HCT116 (cell line): ENCODE data around the gene CAPZB.

Experiments
- EZH2 ChIP-seq: fragments of 200-600 bp; sonication (generic); IDR thresholded peaks from 2 replicates; pipeline ENCODE4 v1.6.1; 2017; ENCODE audit warnings: antibody characterized with exemption, mixed run types
- EZH2phosphoT487 ChIP-seq: fragments of 200-600 bp; IDR thresholded peaks from 2 replicates; pipeline ENCODE4 v1.6.1; 2018; ENCODE audit warnings: antibody characterized with exemption, borderline replicate concordance
- POLR2AphosphoS5 ChIP-seq: IDR thresholded peaks from 2 replicates; pipeline ENCODE4 v1.6.1; 2011; ENCODE audit warnings: mild to moderate bottlenecking, low read depth, low read length, moderate library complexity
- RAD21 ChIP-seq: IDR thresholded peaks from 2 replicates; pipeline ENCODE4 v1.6.1; 2012; ENCODE audit warnings: low read depth, mild to moderate bottlenecking
- TF ChIP-seq, protein P1 (sequence below), 3 experiments: fragments of 200-600 bp in 1 of 3; sonication (generic) in 1 of 3; IDR thresholded peaks in 2 of 3; conservative IDR thresholded peaks in 1 of 3; 2 replicates each; pipeline ENCODE4 v1.5.1; 2012 to 2017; ENCODE audit warnings: low read depth in 2 of 3, low read length in 2 of 3, antibody characterized with exemption in 1 of 3, borderline replicate concordance in 1 of 3, control low read depth in 1 of 3, mild to moderate bottlenecking in 1 of 3, mixed read lengths in 1 of 3, mixed run types in 1 of 3, moderate library complexity in 1 of 3; ENCODE audit not compliant: insufficient read depth in 1 of 3

DNA sequence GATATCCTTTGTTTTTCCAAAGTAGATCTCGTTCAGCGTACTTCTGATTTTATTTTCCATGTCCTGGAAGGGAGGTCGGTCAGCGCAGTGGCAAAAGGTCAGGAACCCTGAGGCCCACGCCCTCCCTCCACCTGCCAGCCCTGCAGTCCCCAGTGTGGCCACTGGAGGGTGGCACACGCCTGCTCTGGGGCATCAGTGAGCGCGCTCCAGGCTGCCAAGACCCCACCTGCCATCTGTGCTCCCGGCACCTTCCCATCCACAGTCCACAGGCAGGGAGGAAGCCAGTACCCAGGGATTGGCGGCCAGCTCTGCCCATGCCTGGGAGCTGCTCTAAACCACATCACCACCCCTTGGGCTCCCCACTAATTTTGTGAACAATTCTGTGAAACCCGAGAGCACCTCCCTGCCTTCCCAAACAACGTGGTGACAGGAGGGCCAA is 140.9 kb downstream of the CAPZB start:
- TF ChIP-seq, protein P1, sequence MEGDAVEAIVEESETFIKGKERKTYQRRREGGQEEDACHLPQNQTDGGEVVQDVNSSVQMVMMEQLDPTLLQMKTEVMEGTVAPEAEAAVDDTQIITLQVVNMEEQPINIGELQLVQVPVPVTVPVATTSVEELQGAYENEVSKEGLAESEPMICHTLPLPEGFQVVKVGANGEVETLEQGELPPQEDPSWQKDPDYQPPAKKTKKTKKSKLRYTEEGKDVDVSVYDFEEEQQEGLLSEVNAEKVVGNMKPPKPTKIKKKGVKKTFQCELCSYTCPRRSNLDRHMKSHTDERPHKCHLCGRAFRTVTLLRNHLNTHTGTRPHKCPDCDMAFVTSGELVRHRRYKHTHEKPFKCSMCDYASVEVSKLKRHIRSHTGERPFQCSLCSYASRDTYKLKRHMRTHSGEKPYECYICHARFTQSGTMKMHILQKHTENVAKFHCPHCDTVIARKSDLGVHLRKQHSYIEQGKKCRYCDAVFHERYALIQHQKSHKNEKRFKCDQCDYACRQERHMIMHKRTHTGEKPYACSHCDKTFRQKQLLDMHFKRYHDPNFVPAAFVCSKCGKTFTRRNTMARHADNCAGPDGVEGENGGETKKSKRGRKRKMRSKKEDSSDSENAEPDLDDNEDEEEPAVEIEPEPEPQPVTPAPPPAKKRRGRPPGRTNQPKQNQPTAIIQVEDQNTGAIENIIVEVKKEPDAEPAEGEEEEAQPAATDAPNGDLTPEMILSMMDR (IDR thresholded peaks at IDR 0.05 in 2 of 3, conservative IDR thresholded peaks at IDR 0.05 in 1 of 3; ENCODE audit: borderline replicate concordance in 1 of 3, insufficient read depth in 1 of 3, low read depth in 2 of 3, low read length in 2 of 3): peak; percentile 75 to 94 (median 91)
- TF ChIP-seq POLR2AphosphoS5 (no peak), EZH2 (no peak), EZH2phosphoT487 (no peak), RAD21 (peak; percentile 84)
